ENCODE data around the gene RELB. TPM values are rescaled to one million over a fixed set of nuclear protein-coding genes. Genes with fewer than 3 reads are reported as not detected.
"Not testable (repeated sequence)": the region's sequence is repeated elsewhere in the genome, so short reads cannot be mapped to it uniquely, and the experiment has no call there.

The RELB gene, protein sequence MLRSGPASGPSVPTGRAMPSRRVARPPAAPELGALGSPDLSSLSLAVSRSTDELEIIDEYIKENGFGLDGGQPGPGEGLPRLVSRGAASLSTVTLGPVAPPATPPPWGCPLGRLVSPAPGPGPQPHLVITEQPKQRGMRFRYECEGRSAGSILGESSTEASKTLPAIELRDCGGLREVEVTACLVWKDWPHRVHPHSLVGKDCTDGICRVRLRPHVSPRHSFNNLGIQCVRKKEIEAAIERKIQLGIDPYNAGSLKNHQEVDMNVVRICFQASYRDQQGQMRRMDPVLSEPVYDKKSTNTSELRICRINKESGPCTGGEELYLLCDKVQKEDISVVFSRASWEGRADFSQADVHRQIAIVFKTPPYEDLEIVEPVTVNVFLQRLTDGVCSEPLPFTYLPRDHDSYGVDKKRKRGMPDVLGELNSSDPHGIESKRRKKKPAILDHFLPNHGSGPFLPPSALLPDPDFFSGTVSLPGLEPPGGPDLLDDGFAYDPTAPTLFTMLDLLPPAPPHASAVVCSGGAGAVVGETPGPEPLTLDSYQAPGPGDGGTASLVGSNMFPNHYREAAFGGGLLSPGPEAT
- total RNA-seq, result 0.62 TPM

DNA sequence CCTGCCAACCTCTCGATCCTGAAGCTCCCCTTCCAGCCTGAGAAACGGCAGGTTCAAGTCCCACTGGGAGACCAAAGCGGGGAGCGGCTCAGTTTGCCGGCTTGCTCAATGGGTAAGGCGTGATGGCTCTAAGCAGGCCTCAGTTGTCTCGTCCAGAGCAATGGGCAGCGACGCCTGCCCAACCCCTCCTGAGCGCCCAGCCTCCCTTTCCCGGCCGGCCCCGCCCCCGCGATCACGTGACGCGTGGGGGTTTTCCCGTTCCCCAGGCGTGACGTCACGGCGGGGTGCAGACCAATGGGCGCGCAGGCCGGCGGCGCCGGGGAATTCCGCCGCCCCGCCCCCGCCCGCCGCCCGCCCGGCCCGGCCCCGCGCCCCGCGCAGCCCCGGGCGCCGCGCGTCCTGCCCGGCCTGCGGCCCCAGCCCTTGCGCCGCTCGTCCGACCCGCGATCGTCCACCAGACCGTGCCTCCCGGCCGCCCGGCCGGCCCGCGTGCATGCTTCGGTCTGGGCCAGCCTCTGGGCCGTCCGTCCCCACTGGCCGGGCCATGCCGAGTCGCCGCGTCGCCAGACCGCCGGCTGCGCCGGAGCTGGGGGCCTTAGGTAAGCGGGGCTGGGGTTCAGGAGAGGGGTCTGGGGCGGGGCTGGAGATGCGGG is at the start of gene RELB:
Gene RELB (plus strand): TSS at position 378 of the 653 bp plus-strand sequence. CDS start 116 bp downstream, at position 494.
- DNase-seq, result peak; percentile 76

DNA sequence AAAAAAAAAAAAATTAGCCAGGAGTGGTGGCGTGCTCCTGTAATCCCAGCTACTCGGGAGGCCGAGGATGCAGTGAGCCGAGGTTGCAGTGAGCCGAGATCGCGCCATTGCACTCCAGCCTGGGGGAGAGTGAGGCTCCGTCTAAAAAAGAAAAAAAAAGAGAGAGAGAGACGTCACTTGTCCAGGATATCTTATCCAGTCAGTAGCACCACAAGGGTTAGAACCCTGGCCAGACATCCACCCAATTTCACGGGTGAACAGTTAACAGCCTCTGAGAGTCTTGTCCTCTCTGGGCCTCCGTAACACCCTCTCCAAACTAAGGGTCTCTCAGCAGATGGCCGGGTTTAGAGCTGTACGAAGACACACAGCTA is 47.0 kb upstream of the RELB start:
- DNase-seq, result no peak

DNA sequence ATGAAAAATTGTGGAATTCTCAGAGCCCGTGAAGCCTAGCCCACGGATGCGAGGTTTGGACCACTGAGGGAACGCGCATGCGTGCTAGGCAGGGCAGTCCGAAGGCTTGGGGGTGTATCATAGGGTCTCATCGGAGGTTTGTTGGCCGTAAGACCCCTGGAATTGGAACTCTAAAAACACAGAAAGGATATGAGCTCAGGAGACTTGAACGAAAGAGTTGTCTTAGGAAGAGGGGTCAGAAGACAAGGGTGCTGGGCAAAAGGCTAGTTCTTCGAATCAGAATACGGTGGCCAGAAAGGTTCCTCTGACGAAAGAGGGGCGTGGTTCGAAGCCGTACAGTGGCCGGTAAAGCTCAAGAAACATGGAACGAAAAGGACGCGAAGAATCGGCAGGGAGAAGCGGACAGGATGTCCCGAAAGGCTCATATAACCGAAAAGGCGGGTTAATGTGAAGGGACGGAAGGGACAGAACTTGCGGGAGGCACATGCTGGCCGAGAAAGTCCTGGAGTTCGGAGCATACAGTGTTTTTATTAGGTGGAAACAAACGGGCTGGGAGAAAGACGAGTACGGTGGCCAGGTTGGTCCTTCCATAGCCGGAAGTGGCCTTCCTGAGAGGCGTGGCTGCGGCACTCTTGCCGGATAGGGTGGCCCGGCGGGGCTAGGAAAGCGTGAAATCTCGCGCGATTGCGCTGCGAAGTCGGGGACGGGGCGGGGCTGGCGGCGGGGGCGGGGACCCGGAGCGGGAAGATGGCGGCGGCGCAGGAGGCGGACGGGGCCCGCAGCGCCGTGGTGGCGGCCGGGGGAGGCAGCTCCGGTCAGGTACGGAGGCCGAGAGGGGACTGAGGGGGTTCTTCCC is 46.4 kb upstream of the RELB start, which contains the start of gene CLPTM1:
Gene CLPTM1 (plus strand): TSS at position 732 of the 856 bp plus-strand sequence. CDS start 16 bp downstream, at position 748.
- peak; percentile 93 for DNase-seq

DNA sequence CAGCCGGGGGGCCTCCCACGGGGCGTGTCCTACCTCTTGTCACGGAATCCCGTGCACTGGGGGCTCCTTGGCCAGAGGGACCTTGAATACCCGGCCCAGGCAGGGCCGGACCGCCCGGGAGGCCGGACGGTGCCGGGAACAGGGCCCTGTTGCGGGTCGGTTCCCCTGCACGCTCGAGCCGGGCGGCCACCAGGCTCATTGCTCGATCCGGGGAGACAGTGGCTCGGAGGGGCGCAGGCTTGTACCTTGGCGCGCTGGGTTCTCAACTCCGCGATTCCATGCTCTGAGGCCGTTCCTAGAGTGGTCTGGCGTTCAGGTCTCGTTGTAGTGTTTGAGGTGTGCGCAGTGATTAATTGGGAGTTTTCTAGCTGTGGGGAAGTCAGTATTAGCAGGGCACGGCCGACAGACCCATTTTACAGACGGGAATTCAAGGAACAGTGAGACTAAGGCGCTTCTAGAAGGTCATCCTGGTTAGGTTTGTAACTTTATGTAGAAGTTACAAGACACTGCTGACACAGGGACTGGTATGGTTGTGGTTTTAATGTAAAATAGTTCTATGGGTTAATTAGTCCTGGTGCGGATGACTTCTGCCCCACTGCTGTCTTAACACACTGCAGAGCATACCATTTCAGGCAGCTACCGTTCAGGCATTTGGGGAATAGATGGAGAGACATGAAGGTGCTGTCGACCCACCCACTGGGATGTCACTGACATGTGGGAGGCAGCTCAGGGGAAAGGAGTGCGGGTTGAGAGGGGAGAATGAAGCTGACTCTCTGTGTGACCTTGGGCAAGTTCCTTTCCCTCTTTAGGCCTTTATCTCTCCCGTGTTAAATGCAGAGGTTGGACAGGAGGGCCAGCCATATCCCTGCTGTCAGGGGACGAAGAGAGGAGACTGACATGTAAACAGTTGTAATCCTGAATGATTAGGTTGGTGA is 45.5 kb upstream of the RELB start:
- no peak for DNase-seq

DNA sequence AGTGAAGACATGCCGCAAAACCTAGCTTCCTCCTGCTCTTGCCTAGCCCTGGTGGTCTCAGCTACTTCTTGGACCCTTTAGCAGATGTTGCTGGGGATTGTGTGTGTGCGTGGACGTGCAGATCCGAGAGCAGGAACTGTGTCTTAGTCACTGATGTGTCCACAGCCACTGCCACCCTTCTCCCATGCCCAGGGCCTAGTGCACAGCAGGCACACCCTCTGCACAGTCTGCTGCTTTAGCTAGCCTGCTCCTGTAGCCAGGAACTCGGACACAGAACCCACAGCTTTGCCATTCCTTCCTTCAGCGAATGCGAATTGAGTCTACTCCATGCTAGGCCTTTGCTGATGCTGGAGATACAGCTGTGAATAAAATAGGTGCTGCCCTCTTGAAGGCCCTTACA is 43.7 kb upstream of the RELB start:
- DNase-seq, result no peak

DNA sequence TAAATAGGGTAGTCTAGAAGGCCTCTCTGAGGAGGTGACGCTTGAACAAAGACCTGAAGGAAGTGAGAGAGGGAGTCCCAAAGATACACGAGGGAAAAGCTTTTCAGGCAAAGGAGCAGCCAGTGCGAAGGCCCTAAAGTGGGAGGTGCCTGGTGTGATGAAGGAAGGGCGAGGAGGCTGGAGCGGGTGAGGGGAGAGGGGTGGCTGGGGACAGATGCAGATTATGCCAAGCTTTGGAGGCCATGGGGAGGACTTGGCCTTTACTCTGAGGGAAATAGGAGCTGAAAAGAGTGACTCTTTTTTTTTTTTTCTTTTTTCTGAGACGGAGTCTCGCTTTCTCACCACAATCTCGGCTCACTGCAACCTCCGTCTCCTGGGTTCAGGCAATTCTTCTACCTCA is 43.2 kb upstream of the RELB start:
- no peak for DNase-seq

DNA sequence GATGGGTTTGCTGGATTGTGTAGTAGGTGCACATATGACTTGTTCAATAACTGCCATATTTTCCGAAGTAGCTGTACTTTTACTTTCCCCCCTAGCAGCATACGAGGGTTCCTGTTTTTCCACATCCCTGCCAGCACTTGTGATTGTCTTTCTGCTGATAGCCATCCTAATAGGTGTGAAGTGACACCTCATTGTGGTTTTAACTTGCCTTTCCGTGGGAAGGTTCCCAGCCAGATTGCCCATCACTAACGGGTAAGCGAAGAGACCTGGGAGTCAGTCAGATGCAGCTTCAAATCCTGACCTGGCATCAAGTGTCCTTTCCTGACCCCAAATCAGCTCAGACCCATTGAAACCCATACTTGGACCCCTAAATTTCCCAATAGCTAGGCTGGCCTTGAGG is 41.6 kb upstream of the RELB start:
- no peak for DNase-seq

DNA sequence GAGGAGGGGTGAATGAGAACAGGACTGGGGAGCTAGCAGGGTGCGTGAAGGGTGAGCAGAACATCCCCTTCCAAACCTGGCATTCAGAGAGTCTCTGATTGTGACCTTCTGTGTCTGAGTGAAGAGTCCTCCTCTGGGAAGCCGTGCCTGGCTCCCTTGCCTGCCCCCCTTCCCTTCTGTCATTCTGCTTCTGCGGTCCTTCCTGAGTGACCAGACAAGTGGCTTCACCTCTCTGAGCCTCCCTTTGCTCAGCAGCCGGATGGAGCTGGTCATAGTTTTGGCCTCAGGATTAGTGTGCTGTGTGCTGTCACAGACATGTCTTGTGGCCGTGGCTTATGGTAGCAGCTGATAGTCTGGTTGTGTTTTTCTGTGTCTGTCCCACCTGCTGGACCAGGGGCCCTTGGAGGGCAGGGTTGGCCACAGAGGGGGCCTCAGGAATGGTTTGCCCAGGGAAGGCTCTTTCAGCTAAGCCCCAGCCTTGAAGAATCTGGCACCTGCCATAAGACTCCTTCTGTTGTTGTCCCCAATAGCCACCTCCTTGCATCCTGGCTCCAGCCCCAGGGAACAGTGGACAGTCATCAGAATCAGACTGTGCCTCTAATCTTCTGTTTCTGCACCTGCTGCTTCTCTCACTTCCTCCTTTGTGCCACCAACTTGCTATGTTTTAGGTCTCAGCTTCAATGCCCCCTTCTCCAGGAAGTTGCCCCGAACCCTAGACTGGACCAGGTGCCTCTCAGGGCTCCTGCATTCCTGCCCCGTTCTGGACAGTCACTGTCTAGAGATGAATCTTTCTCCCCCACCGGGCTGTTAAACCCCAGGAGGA is 40.1 kb upstream of the RELB start:
- DNase-seq, result no peak

DNA sequence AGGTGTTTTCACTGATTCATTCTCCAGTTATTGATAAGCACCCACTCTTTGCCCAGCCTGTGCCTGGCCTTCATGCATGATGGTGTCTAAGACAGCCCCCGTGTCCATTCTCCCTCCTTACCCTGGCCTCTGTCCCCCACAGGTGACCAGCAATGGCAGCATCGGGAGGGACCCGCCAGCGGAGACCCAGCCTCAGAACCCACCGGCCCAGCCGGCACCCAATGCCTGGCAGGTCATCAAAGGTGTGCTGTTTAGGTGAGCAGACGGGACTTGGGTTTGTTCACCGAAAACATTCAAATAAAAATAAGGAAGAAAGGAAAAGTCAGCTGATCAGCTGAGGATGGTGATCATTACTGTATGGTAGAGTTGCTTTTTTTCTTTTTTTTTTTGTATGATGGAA is 39.4 kb upstream of the RELB start:
- DNase-seq, result no peak

DNA sequence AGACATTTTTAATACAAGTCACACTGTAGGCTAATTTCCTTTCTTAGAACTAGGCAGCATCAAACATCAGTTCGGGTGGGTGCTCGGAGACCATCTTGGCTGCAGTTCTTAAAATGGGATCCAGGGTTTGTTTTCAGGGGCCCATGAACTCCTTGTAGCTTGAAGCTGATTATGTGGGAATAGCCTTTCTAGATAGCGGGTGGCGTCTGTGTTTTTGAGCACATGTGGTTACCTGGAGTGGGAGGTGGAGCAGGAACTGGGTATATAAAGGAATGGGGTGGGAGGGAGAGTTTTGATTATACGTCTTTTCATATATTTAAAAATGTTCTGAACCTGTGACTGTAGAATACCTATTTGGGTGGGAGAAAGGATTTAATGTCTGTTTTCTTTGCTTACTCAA is 33.1 kb upstream of the RELB start:
- DNase-seq, result no peak

DNA sequence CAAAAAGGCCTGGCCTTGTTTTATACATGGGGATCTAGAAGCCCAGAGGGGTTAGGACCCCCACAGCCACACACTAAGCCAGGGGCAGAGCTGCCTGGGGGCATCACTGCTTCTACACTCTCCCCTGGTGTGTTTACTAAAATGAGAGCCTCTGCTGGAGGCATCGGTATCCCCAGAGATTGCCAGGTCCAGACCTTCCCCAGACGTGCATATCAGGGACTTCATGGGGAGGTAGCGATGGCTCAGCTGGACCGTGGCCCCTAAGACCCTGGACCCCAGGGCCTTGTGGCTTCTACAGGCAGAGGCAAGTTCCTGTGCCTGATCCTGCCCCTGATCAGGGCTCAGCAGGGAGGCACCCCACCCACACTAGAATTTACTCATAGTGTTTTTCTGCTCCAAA is 32.6 kb upstream of the RELB start:
- DNase-seq, result no peak

DNA sequence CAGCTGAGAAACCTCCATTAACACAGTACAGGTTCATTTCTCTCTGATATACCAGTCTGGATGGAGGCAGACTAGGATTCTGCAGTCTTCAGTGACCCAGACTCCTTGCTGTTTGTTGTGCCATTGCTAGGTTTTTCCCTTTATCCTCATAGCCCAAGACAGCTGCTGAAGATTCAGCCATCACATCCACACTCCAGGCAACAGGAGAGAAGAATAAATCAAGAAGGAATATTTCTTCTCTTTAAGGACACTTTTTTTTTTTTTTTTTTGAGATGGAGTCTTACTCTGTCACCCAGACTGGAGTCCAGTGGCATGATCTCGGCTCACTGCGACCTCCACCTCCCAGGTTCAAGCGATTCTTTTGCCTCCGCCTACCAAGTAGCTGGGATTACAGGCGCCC is 31.8 kb upstream of the RELB start:
- no peak for DNase-seq

DNA sequence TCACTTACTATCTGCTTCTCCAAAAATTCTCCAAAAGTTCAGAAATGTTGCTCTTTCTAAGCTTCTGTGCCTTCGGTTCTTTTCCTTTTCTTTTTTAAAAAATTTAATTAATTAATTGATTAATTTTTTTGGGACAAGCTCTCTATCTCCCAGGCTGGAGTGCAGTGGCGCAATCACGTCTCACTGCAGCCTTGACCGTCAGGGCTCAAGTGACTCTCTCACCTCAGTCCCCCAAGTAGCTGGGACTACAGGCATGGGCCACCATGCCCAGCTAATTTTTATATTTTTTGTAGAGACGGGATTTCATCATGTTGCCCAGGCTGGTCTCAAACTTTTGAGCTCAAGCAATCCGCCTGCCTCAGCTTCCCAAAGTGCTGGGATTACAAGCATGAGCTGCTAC is 29.8 kb upstream of the RELB start:
- not testable (repeated sequence) for DNase-seq

DNA sequence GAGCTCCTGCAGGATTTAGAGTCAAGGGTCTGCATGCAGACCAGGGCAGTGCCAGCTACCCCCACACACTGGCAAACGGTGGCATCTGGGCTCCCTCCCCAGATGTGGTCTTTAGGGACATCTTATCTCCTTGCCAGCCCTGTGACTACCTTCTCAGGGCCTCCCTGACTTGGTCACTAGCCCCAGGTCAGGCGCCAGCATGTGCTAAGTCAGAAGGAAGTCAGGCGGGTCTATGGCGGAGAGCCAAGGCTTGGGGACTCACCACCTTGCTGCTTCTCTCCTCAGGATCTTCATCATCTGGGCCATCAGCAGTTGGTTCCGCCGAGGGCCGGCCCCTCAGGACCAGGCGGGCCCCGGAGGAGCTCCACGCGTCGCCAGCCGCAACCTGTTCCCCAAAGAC is 28.5 kb upstream of the RELB start:
- no peak for DNase-seq

DNA sequence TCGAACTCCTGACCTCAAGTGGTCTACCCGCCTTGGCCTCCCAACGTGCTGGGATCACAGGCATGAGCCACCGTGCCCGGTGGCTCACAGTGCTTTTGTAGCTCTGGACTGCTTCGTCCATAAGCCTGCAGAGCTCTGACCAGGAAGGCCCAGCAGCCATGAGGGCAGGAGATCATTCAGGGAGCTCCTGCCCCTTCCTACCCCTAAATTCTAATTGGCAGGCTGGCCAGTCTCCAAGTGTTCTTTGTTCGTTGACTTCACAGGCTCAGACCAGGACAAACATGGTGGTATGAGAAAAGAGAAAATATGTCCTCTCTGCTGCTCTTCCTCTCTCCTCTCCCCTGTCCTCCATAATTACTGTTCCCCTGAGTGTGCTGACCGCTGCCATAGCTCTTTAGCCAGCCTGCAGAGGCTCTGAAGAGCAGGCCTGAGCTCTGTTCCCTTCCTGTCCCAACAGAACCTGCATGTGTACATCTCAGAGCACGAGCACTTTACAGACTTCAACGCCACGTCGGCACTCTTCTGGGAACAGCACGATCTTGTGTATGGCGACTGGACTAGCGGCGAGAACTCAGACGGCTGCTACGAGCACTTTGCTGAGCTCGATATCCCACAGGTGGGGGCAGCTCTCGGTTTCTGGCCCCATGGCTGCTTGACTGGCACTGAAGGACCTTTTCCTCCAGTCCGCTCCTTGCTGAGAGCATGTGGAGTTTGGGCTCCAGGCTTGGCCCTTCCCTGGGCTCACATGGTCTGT is 27.1 kb upstream of the RELB start:
- no peak for DNase-seq

DNA sequence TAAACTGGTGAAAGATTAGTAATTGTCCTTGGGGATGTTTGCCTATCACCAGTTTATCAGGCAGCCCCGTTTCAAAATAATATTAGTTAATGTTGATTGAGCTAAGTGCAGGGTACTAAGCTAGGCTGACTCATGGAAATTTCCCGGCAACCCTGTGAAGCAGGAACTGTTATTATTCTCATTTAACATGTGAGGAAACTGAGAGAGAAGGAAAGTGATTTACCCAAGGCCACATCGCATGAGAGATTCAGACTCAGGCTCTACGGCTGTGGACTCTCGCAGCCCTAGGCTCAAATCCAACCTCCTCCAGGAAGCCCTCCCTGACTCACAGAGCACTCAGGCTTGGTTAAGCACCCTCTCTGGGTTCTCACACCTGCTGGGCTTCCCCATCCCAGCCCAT is 26.4 kb upstream of the RELB start:
- no peak for DNase-seq

DNA sequence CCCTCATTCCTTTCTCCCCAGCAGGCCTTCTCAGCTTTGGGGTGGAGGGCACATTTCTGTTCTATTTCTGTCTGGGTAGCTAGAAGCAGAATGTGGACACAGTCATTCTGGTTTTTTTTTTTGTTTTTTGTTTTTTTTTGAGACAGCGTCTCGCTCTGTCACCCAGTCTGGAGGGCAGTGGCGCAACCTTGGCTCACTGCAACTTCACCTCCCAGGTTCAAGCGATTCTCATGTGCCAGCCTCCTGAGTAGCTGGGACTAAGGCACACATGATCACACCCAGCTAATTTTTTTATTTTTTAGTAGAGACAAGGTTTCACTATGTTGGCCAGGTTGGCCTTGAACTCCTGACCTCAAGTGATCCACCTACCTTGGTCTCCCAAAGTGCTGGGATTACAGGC is 25.8 kb upstream of the RELB start:
- DNase-seq, result no peak

DNA sequence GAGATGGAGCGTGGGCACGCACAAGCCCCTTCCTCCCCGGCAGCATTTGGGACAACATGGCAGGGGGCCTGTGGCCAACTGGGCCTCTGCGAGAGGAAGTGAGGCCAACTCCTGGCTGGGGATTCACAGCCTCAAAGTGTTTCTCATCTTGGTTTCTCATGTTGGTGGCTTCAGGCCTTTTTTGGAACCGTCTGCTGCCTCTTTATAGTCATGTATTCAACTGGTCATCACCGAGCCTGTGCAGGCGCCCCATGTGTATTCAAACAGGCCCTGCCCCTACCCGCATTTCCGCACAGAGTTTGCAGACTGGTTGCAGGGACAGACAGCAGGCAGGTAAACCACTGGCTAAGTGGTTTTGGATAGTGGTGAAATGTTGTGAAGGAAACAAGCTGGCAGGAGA is 17.3 kb upstream of the RELB start:
- DNase-seq, result no peak

DNA sequence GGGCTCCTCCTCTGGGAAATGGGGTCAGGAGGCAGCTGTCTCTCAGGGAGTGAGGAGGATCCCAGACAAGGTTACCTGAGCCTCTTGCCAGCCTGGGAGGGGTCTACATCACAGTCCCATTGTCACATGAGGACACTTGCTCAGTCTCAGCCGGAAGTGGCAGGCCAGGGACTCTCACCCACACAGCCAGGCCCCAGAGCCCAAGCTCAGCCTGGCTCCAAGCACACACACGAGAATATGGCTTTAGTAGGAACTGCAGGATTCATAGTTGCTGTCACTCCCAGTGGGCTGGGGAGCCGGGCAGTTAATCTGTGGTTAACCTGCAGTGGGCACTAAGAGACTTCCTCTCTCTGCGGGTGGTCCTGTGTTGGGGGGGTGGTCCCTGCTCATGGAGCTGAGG is 15.8 kb upstream of the RELB start:
- no peak for DNase-seq

DNA sequence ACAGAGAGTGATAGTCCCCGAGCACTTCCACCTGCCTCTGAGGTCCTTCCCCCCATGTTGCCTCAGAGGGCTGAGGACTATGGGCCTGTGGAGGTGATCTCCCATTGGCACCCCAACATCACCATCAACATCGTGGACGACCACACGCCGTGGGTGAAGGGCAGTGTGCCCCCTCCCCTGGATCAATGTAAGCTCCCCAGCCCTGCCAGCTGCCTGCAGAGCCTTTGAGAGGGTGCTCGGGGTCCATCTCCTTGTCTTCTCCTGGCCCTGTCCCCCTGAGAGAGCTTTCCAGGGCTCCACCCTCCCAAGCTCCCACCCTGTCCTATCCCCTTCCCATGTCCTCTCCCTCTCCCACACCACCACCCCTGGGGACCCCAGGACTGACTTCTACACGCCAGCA is 14.9 kb upstream of the RELB start:
- DNase-seq, result no peak
